IPS-18a (cell line): Measurements from ENCODE around the gene LRRC74A.

ENCODE experiments used
- H3K27ac ChIP-seq: one replicate; pipeline ENCODE4 v1.5.1; 2013; ENCODE audit warnings: low read length
- H3K27me3 ChIP-seq: one replicate; pipeline ENCODE4 v1.6.1; 2013; ENCODE audit warnings: mild to moderate bottlenecking, low read length; ENCODE audit not compliant: control insufficient read depth, insufficient read depth
- H3K36me3 ChIP-seq: one replicate; pipeline ENCODE4 v1.6.1; 2013; ENCODE audit warnings: low read depth, low read length; ENCODE audit not compliant: control insufficient read depth
- H3K4me1 ChIP-seq: one replicate; pipeline ENCODE4 v1.6.1; 2013; ENCODE audit warnings: low read depth, low read length; ENCODE audit not compliant: control insufficient read depth
- H3K4me3 ChIP-seq: one replicate; pipeline ENCODE4 v1.5.1; 2013; ENCODE audit warnings: low read length
- H3K9ac ChIP-seq: one replicate; pipeline ENCODE4 v1.6.1; 2013; ENCODE audit warnings: mild to moderate bottlenecking, low read length, moderate library complexity
- H3K9me3 ChIP-seq: one replicate; pipeline ENCODE4 v1.6.1; 2013; ENCODE audit warnings: low read depth, low read length; ENCODE audit not compliant: control insufficient read depth

Gene LRRC74A

GRCh38 chr14:76826122-76826521 lies at the start of gene LRRC74A:
LRRC74A (plus strand) TSS chr14:76826408; CDS start chr14:76826698, 290 bp downstream.
- Histone ChIP-seq H3K9me3 (no peaks in the 10 kb centered on the region), H3K9ac (no peak within 1 kb of the TSS)

GRCh38 chr14:76776428-76777251 lies 49.6 kb upstream of the LRRC74A start:
- Histone ChIP-seq H3K9ac (no peak overlapping the region), H3K27ac (no peak overlapping the region), H3K4me1 (peaks cover 11% of the 10 kb centered on the region), H3K36me3 (peaks cover 2% of the 10 kb centered on the region), H3K4me3 (no peak overlapping the region), H3K9me3 (no peaks in the 10 kb centered on the region), H3K27me3 (no peaks in the 10 kb centered on the region)

More at GRCh38 chr14:76826122-76826521, at the start of gene LRRC74A:
- Histone ChIP-seq H3K27ac (no peak within 1 kb of the TSS), H3K36me3 (no peaks in the 10 kb centered on the region), H3K4me3 (no peak within 1 kb of the TSS), H3K27me3 (no peaks in the 10 kb centered on the region), H3K4me1 (peaks cover 12% of the 10 kb centered on the region)

GRCh38 chr14:76777721-76778120 lies 48.5 kb upstream of the LRRC74A start:
- Histone ChIP-seq H3K9ac (no peak overlapping the region), H3K9me3 (no peaks in the 10 kb centered on the region), H3K4me1 (peaks cover 6% of the 10 kb centered on the region), H3K27me3 (no peaks in the 10 kb centered on the region), H3K4me3 (no peak overlapping the region), H3K36me3 (peaks cover 12% of the 10 kb centered on the region), H3K27ac (no peak overlapping the region)

GRCh38 chr14:76778546-76779215 lies 47.5 kb upstream of the LRRC74A start:
- Histone ChIP-seq H3K27ac (no peak overlapping the region), H3K4me1 (peaks cover 6% of the 10 kb centered on the region), H3K4me3 (no peak overlapping the region), H3K9me3 (no peaks in the 10 kb centered on the region), H3K9ac (no peak overlapping the region), H3K36me3 (peaks cover 16% of the 10 kb centered on the region), H3K27me3 (no peaks in the 10 kb centered on the region)

GRCh38 chr14:76779221-76780057 lies 46.8 kb upstream of the LRRC74A start:
- no peak overlapping the region for H3K4me3 ChIP-seq
- no peak overlapping the region for H3K27ac ChIP-seq
- H3K9ac ChIP-seq, result no peak overlapping the region
- no peaks in the 10 kb centered on the region for H3K9me3 ChIP-seq
- H3K36me3 ChIP-seq, result peaks cover 16% of the 10 kb centered on the region
- H3K4me1 ChIP-seq, result peaks cover 6% of the 10 kb centered on the region
- no peaks in the 10 kb centered on the region for H3K27me3 ChIP-seq

- H3K9me3 ChIP-seq, result no peaks in the 10 kb centered on the region
- peaks cover 6% of the 10 kb centered on the region for H3K4me1 ChIP-seq
- no peaks in the 10 kb centered on the region for H3K27me3 ChIP-seq
- H3K36me3 ChIP-seq, result peaks cover 16% of the 10 kb centered on the region
- no peak overlapping the region for H3K4me3 ChIP-seq
- H3K9ac ChIP-seq, result no peak overlapping the region
- no peak overlapping the region for H3K27ac ChIP-seq
These were observed 46.2 kb upstream of the LRRC74A start for GRCh38 chr14:76780058-76780345.

GRCh38 chr14:76780360-76780759 lies 45.8 kb upstream of the LRRC74A start:
- no peaks in the 10 kb centered on the region for H3K9me3 ChIP-seq
- no peaks in the 10 kb centered on the region for H3K27me3 ChIP-seq
- no peak overlapping the region for H3K9ac ChIP-seq
- no peak overlapping the region for H3K4me3 ChIP-seq
- peaks cover 6% of the 10 kb centered on the region for H3K4me1 ChIP-seq
- H3K27ac ChIP-seq, result no peak overlapping the region
- H3K36me3 ChIP-seq, result peaks cover 16% of the 10 kb centered on the region

GRCh38 chr14:76780875-76781647 lies 45.1 kb upstream of the LRRC74A start:
- H3K9me3 ChIP-seq, result no peaks in the 10 kb centered on the region
- H3K27me3 ChIP-seq, result no peaks in the 10 kb centered on the region
- H3K36me3 ChIP-seq, result peaks cover 16% of the 10 kb centered on the region
- H3K9ac ChIP-seq, result no peak overlapping the region
- peaks cover 6% of the 10 kb centered on the region for H3K4me1 ChIP-seq
- no peak overlapping the region for H3K27ac ChIP-seq
- no peak overlapping the region for H3K4me3 ChIP-seq

- no peaks in the 10 kb centered on the region for H3K9me3 ChIP-seq
- H3K27me3 ChIP-seq, result no peaks in the 10 kb centered on the region
- H3K4me1 ChIP-seq, result peaks cover 3% of the 10 kb centered on the region
- H3K36me3 ChIP-seq, result peaks cover 16% of the 10 kb centered on the region
- H3K27ac ChIP-seq, result no peak overlapping the region
- H3K9ac ChIP-seq, result no peak overlapping the region
- no peak overlapping the region for H3K4me3 ChIP-seq
These were observed 44.6 kb upstream of the LRRC74A start for GRCh38 chr14:76781648-76782051.

- no peaks in the 10 kb centered on the region for H3K4me1 ChIP-seq
- H3K27ac ChIP-seq, result no peak overlapping the region
- no peak overlapping the region for H3K9ac ChIP-seq
- H3K27me3 ChIP-seq, result no peaks in the 10 kb centered on the region
- no peaks in the 10 kb centered on the region for H3K9me3 ChIP-seq
- peaks cover 23% of the 10 kb centered on the region for H3K36me3 ChIP-seq
- H3K4me3 ChIP-seq, result no peak overlapping the region
These were observed 43.9 kb upstream of the LRRC74A start for GRCh38 chr14:76782115-76782884.
